Mesenchymal stem cell (in vitro differentiated cells and primary cell): Measurements from ENCODE around the gene TMEM238.

Source experiments
- DNase-seq: peaks from one replicate; pipeline ENCODE4 v3.0.0-alpha.2; 2013
- H2AFZ ChIP-seq: one replicate; pipeline ENCODE4 v1.6.1; 2013; ENCODE audit warnings: low read depth, mild to moderate bottlenecking, control low read depth, inconsistent platforms, low read length, moderate library complexity
- H2AK5ac ChIP-seq: 2 replicates; pipeline ENCODE4 v1.6.1; 2013; ENCODE audit warnings: low read length, moderate library complexity, mild to moderate bottlenecking, inconsistent platforms; ENCODE audit not compliant: severe bottlenecking
- H2BK120ac ChIP-seq: one replicate; pipeline ENCODE4 v1.6.1; 2013; ENCODE audit warnings: low read depth, mild to moderate bottlenecking, inconsistent platforms, low read length, moderate library complexity
- H2BK12ac ChIP-seq, 2 experiments: one replicate each; pipeline ENCODE4 v1.6.1; 2013; ENCODE audit warnings: inconsistent platforms in 2 of 2, low read length in 2 of 2, mild to moderate bottlenecking in 2 of 2, moderate library complexity in 2 of 2, control low read depth in 1 of 2
- H2BK15ac ChIP-seq: one replicate; pipeline ENCODE4 v1.6.1; 2013; ENCODE audit warnings: mild to moderate bottlenecking, low read depth, inconsistent platforms; ENCODE audit not compliant: poor library complexity, severe bottlenecking
- H2BK5ac ChIP-seq: 2 replicates; pipeline ENCODE4 v1.6.1; 2013; ENCODE audit warnings: low read depth, mild to moderate bottlenecking, low read length, control low read depth, inconsistent platforms; ENCODE audit not compliant: poor library complexity, severe bottlenecking
- H3K14ac ChIP-seq, 2 experiments: one replicate each; pipeline ENCODE4 v1.6.1; 2013; ENCODE audit warnings: inconsistent platforms in 2 of 2, low read length in 2 of 2, control low read depth in 1 of 2, mild to moderate bottlenecking in 1 of 2, moderate library complexity in 1 of 2
- H3K18ac ChIP-seq, 2 experiments: one replicate each; pipeline ENCODE4 v1.6.1; 2013; ENCODE audit warnings: inconsistent platforms in 2 of 2, low read length in 2 of 2, control low read depth in 1 of 2, low read depth in 1 of 2, mild to moderate bottlenecking in 1 of 2
- H3K23ac ChIP-seq, 2 experiments: one replicate each; pipeline ENCODE4 v1.6.1; 2013; ENCODE audit warnings: inconsistent platforms in 2 of 2, low read length in 2 of 2, mild to moderate bottlenecking in 2 of 2, moderate library complexity in 2 of 2, control low read depth in 1 of 2
- H3K27ac ChIP-seq: 2 replicates; pipeline ENCODE4 v1.5.1; 2013; ENCODE audit warnings: mild to moderate bottlenecking, moderate library complexity, low read length, control low read depth, inconsistent platforms; ENCODE audit not compliant: poor library complexity, severe bottlenecking
- H3K27me3 ChIP-seq, 2 experiments: 2 replicates each; pipeline versions ENCODE4 v1.6.1 to v1.7.0; 2013; ENCODE audit warnings: low read length in 2 of 2, mild to moderate bottlenecking in 2 of 2, moderate library complexity in 2 of 2, control low read depth in 1 of 2, inconsistent platforms in 1 of 2; ENCODE audit not compliant: control insufficient read depth in 1 of 2, insufficient read depth in 1 of 2
- H3K36me3 ChIP-seq, 2 experiments: 2 replicates each; pipeline versions ENCODE4 v1.6.1 to v1.7.0; 2013; ENCODE audit warnings: low read length in 2 of 2, control low read depth in 1 of 2, inconsistent platforms in 1 of 2, low read depth in 1 of 2, mild to moderate bottlenecking in 1 of 2; ENCODE audit not compliant: insufficient read depth in 2 of 2, control insufficient read depth in 1 of 2
- H3K4ac ChIP-seq, 2 experiments: one replicate each; pipeline ENCODE4 v1.6.1; 2013; ENCODE audit warnings: inconsistent platforms in 2 of 2, low read length in 2 of 2, mild to moderate bottlenecking in 2 of 2, moderate library complexity in 2 of 2, control low read depth in 1 of 2, low read depth in 1 of 2
- H3K4me1 ChIP-seq: 2 replicates; pipeline ENCODE4 v1.6.1; 2013; ENCODE audit warnings: low read depth, low read length, control low read depth; ENCODE audit not compliant: control insufficient read depth, insufficient read depth
- H3K4me2 ChIP-seq: 2 replicates; pipeline ENCODE4 v1.6.1; 2013; ENCODE audit warnings: low read length, mild to moderate bottlenecking, inconsistent platforms; ENCODE audit not compliant: poor library complexity, severe bottlenecking
- H3K4me3 ChIP-seq, 2 experiments: 2 replicates each; pipeline versions ENCODE4 v1.5.1 to v1.7.0; 2013; ENCODE audit warnings: low read length in 2 of 2, mild to moderate bottlenecking in 2 of 2, control low read depth in 1 of 2, low read depth in 1 of 2; ENCODE audit not compliant: insufficient read depth in 1 of 2
- H3K79me1 ChIP-seq: replicated peaks from 2 replicates; pipeline ENCODE4 v1.6.1; 2013; ENCODE audit warnings: mild to moderate bottlenecking, control low read depth, low read length, inconsistent platforms; ENCODE audit not compliant: poor library complexity, severe bottlenecking
- H3K9ac ChIP-seq: 2 replicates; pipeline ENCODE4 v1.7.0; 2013; ENCODE audit warnings: mild to moderate bottlenecking, low read length, moderate library complexity
- H3K9me3 ChIP-seq: 2 replicates; pipeline ENCODE4 v1.7.0; 2013; ENCODE audit warnings: mild to moderate bottlenecking, low read length; ENCODE audit not compliant: control insufficient read depth
- H4K8ac ChIP-seq: one replicate; pipeline ENCODE4 v1.6.1; 2013; ENCODE audit warnings: inconsistent platforms, mild to moderate bottlenecking, low read length, moderate library complexity
- H4K91ac ChIP-seq: one replicate; pipeline ENCODE4 v1.6.1; 2013; ENCODE audit warnings: mild to moderate bottlenecking, low read length, inconsistent platforms
- WGBS: methylation state at CpG from one replicate; pipeline ENCODE4 v1.1.7; 2013; ENCODE audit warnings: mixed read lengths; 5-methylcytosine and 5-hydroxymethylcytosine counted together

TMEM238 gene

GRCh38 chr19:55340784-55341147, 43.3 kb downstream of the TMEM238 start:
- Histone ChIP-seq H3K4ac (peak overlapping the region; percentile 46 to 98), H3K27me3 (peaks cover 0 to 9% of the 10 kb centered on the region in 2 experiments), H3K79me1 (peaks cover 14% of the 10 kb centered on the region), H2BK15ac (peak overlapping the region; percentile 64), H3K9ac (peak overlapping the region; percentile 93), H4K91ac (peak overlapping the region; percentile 45), H2BK12ac (no peak overlapping the region), H2BK5ac (no peak overlapping the region), H2AFZ (no peak overlapping the region), H3K36me3 (peaks cover 16 to 41% of the 10 kb centered on the region in 2 experiments), H3K14ac (peak overlapping the region in 1 of 2 experiments; percentile 75), H3K4me2 (peak overlapping the region; percentile 98), H2AK5ac (no peak overlapping the region), H4K8ac (no peak overlapping the region), H3K4me1 (peaks cover 44% of the 10 kb centered on the region), H3K23ac (peak overlapping the region in 1 of 2 experiments; percentile 67), H2BK120ac (no peak overlapping the region), H3K9me3 (no peaks in the 10 kb centered on the region), H3K4me3 (peak overlapping the region; percentile 69 to 93), H3K18ac (peak overlapping the region; percentile 3 to 91), H3K27ac (no peak overlapping the region)
- DNase-seq, result peak; percentile 27
- 5% methylated on average over 12 of the region's 24 CpGs for WGBS

GRCh38 chr19:55339889-55340783, 44.0 kb downstream of the TMEM238 start:
- H3K9me3 ChIP-seq, result no peaks in the 10 kb centered on the region
- H2BK12ac ChIP-seq, result peak overlapping the region in 1 of 2 experiments; percentile 92
- H2AK5ac ChIP-seq, result peak overlapping the region; percentile 53
- H4K91ac ChIP-seq, result peak overlapping the region; percentile 70
- peak overlapping the region; percentile 70 to 97 for H3K18ac ChIP-seq
- peak overlapping the region; percentile 88 for H4K8ac ChIP-seq
- peaks cover 16 to 35% of the 10 kb centered on the region in 2 experiments for H3K36me3 ChIP-seq
- H2BK120ac ChIP-seq, result peak overlapping the region; percentile 9
- H3K4ac ChIP-seq, result peak overlapping the region; percentile 35 to 98
- H3K4me3 ChIP-seq, result peak overlapping the region; percentile 69 to 93
- peak overlapping the region in 1 of 2 experiments; percentile 94 for H3K23ac ChIP-seq
- H2BK15ac ChIP-seq, result peak overlapping the region; percentile 64
- H3K14ac ChIP-seq, result peak overlapping the region in 1 of 2 experiments; percentile 85
- H2BK5ac ChIP-seq, result peak overlapping the region; percentile 45
- peaks cover 14% of the 10 kb centered on the region for H3K79me1 ChIP-seq
- H3K4me1 ChIP-seq, result peaks cover 38% of the 10 kb centered on the region
- peaks cover 0 to 9% of the 10 kb centered on the region in 2 experiments for H3K27me3 ChIP-seq
- WGBS, result 4% methylated on average over 29 of the region's 44 CpGs
- H2AFZ ChIP-seq, result no peak overlapping the region
- peak overlapping the region; percentile 93 for H3K9ac ChIP-seq
- peak overlapping the region; percentile 98 for H3K4me2 ChIP-seq
- no peak for DNase-seq
- H3K27ac ChIP-seq, result no peak overlapping the region

DNA sequence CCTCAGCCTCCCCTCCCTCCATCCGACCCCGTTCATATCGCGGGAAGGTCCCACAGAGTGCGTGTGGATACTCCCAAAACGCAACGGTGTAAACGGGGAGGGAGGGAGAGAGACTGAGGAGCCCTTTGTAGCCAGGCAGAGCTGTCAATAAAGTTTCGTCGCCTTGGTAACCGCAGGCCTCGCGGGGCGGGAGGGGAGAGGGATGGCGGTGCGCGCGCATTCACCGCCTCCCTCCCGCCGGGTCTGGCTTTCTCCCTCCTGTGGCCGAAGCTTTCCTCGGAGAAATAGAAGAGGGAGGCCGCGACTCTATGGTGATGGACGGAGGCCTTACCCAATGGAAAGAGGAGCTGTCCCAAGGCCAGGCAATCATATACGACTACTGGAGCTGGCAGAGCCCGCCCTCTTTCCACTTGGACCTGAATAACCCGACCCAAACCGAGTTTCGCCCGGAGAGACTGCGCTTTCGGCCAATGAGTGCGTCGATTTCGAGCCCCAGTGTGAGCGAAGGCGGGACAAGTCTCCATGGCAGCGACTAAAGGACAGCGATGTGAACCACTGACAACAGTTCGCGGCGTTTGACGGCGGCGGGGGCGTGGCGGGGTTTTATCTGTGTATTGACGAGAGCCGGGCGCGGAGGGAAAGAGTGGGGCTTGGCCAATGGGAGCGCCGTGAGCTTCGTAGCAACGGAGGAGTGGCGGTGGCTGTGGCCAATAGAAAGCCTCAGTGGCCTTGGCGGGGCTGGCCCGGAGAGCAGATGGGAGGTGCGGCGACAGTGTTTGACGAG, 44.8 kb downstream of the TMEM238 start, which contains the start of gene KMT5C:
KMT5C (plus strand) TSS at position 772 of the 784 bp plus-strand sequence. CDS start 2,061 bp downstream, outside the sequence.
- Histone ChIP-seq H2BK12ac (peak within 1 kb of the TSS in 1 of 2 experiments; percentile 92), H2BK5ac (peak within 1 kb of the TSS; percentile 88), H3K9me3 (no peaks in the 10 kb centered on the region), H3K9ac (peak within 1 kb of the TSS; percentile 94), H4K8ac (peak within 1 kb of the TSS; percentile 88), H3K18ac (peak within 1 kb of the TSS; percentile 70 to 97), H3K36me3 (peaks cover 16 to 27% of the 10 kb centered on the region in 2 experiments), H3K4me1 (peaks cover 34% of the 10 kb centered on the region), H2BK15ac (peak within 1 kb of the TSS; percentile 70), H3K27me3 (peaks cover 0 to 9% of the 10 kb centered on the region in 2 experiments), H3K4ac (peak within 1 kb of the TSS; percentile 58 to 98), H3K79me1 (peaks cover 14% of the 10 kb centered on the region), H2AK5ac (peak within 1 kb of the TSS; percentile 53), H2BK120ac (peak within 1 kb of the TSS; percentile 9), H3K4me3 (peak within 1 kb of the TSS; percentile 69 to 93), H2AFZ (peak within 1 kb of the TSS; percentile 75), H4K91ac (peak within 1 kb of the TSS; percentile 79), H3K27ac (peak within 1 kb of the TSS; percentile 93), H3K4me2 (peak within 1 kb of the TSS; percentile 98), H3K23ac (peak within 1 kb of the TSS in 1 of 2 experiments; percentile 94), H3K14ac (peak within 1 kb of the TSS in 1 of 2 experiments; percentile 95)
- WGBS, result under 1% methylated on average over 56 of the region's 63 CpGs
- DNase-seq, result peak; percentile 100
